ENCODE data around the gene ANO10.

GRCh38 chr3:43616034-43616433 is 5.8 kb downstream of the ANO10 start:
- no peak for TF ChIP-seq CTCF (IDR thresholded peaks at IDR 0.05)
- TF ChIP-seq POLR2AphosphoS5 (IDR thresholded peaks at IDR 0.05; ENCODE audit: low read depth, low read length) = no peak
- TF ChIP-seq REST (IDR thresholded peaks at IDR 0.05; ENCODE audit: insufficient read depth in 1 of 2, low read depth in 2 of 2, low read length in 1 of 2) = no peak
- TF ChIP-seq TCF7L2 (IDR thresholded peaks at IDR 0.05; ENCODE audit: low read depth, low read length) = no peak

Measured in Panc1 (cell line).